GM12873 (cell line): Measurements from ENCODE around the gene CKLF.

Experiments
- TF ChIP-seq, protein P1 (sequence below): IDR thresholded peaks from 2 replicates; pipeline ENCODE4 v1.5.1; 2012; ENCODE audit warnings: low read depth, mild to moderate bottlenecking, moderate library complexity, low read length, control low read depth; ENCODE audit not compliant: insufficient read depth; ENCODE audit errors: missing control alignments

Gene CKLF

DNA sequence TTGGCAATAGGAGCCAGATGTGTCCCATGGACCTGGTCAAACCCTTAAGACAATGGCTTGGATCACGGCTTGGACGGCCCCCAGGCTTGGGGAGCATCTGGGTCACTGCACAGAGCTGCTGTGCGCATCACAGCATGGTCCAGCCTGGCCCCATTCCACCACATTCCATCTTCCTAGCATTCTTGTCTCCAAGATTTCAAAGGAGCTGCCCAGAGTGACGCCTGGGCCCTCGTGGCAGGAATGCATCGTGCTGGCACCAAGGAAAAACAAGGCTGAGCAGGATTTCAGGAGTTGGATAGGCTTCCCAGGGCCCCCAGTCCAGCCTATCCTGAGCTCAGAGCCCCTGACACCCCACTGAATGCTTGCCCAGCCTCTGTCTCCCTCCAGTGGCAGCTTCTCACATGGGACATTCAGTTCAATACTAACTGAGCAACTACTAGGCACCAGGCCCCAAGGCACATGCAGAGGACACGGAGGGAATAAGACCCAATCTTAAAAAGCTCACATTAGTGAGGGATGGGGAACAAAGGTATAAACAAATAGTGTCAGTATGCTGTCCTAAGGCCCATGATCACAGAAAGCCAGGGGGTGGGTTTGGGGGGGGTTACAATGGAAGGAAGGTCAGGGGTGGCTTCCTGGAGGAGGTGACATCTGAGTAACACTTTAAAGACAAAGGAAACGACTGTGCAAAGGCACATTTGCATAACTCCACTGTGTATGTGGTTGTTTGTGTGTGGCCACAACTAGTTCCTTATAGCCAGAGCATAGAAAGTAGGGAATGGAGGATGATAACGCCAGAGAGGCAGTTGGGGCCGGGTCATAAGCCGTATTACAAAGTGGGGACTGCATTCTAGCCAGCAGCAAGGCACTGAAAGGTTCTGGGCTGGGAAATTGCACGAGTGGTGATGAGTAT is 36.5 kb upstream of the CKLF start:
- TF ChIP-seq, protein P1, sequence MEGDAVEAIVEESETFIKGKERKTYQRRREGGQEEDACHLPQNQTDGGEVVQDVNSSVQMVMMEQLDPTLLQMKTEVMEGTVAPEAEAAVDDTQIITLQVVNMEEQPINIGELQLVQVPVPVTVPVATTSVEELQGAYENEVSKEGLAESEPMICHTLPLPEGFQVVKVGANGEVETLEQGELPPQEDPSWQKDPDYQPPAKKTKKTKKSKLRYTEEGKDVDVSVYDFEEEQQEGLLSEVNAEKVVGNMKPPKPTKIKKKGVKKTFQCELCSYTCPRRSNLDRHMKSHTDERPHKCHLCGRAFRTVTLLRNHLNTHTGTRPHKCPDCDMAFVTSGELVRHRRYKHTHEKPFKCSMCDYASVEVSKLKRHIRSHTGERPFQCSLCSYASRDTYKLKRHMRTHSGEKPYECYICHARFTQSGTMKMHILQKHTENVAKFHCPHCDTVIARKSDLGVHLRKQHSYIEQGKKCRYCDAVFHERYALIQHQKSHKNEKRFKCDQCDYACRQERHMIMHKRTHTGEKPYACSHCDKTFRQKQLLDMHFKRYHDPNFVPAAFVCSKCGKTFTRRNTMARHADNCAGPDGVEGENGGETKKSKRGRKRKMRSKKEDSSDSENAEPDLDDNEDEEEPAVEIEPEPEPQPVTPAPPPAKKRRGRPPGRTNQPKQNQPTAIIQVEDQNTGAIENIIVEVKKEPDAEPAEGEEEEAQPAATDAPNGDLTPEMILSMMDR: peak; percentile 58

GRCh38 chr16:66516509-66516807 is 35.9 kb upstream of the CKLF start:
- TF ChIP-seq, protein P1: no peak

DNA sequence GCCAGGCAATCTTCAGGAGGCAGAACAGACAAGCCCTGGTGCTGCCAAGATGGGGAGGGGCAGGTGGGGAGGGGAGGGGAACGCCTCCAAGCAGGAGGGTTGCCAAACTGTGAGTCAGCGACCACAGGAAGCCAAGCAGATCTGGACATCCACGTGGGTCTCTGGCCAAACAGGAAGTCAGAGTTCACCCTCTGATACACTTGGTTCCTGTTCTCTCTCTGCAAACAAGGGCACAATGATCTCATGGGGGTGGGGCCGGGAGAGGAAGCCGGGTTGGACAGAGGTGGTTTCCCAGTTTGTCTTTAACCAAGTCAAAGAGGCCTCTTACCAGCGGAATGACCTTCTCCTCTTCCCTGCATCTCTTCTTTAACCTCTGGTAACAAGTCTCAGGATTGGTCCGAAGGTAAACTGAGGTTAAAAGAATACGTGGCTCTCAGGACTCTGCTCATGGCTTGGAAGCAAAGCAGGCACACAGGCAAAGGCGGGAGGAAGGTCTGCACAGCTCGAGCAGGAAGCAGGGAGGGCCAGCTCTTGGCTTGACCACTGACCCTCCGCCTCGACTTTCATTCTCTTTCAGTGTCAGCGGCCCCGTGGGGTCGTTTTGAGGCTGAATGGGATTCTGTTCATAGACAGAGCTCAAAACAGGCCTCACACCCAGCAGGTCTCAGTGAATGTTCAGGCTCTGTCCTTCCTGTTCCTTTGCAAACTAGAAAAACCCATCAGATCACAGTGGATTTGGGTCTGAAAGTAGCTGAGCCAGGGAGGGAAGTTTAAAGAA is 35.4 kb upstream of the CKLF start:
- TF ChIP-seq, protein P1: no peak

GRCh38 chr16:66517586-66518263 is 34.7 kb upstream of the CKLF start:
- TF ChIP-seq, protein P1: no peak

DNA sequence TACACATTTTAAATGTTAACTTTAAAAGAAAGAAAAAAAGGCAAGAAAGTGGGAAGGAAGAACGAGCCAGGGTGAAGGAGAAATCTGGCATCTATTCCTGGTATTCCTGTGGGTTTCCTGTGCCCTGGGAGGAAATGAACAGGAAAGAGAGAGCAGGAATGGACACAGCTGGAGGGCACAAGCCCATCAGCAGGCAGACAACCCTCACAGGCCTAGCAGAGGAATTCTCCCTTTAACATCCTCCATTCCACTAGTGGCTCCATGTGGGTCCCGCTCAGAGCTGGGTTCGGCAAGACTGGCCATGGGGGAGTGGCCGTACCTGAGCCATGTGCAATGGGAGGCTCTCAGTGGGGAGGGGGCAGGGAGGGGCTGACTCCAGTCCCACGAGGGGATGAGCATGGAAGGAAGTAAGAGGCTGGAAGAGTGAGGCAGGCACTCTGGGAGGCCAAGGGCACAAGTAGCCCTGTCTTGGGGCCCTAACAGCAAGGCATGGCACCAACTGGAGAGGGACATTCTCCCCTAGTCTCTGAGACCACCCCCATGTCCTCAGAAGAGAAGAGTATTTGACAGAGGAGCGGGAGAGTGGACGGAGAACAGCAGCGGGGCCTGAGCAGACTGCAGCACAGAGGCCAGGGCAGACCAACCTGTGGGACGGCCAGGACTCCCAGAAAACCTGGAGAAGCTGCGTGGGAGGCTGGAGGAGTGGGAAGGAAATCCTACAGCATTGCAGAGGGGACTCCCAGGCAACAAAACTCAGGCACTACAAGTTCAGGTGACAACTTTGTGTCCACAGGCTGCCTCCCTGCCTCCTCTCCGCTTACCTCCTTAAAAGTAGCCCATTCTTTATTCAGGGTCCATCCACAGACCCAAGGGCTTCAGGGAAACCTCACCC is 32.6 kb upstream of the CKLF start:
- TF ChIP-seq, protein P1: no peak

GRCh38 chr16:66520406-66521170 is 31.8 kb upstream of the CKLF start:
- TF ChIP-seq, protein P1: no peak
